OCI-LY1 (cell line): ENCODE measurements around the gene IFITM5.
A peak's percentile ranks its signal among the peaks of the same experiment; 100 is the strongest.

ENCODE experiments used
- H2AFZ ChIP-seq: fragments of 200-600 bp; sonication (generic), shearing (Covaris generic); 2 replicates; pipeline ENCODE4 v1.6.0; 2014; ENCODE audit warnings: antibody characterized with exemption, mild to moderate bottlenecking, low read length
- H3F3A ChIP-seq: fragments of 200-600 bp; sonication (generic), shearing (Covaris generic); 2 replicates; pipeline ENCODE4 v1.6.0; 2014; ENCODE audit warnings: mild to moderate bottlenecking, antibody characterized with exemption, low read length, moderate library complexity; ENCODE audit not compliant: insufficient read depth
- H3K27ac ChIP-seq: fragments of 200-600 bp; sonication (generic); 2 replicates; pipeline ENCODE4 v1.5.1; 2014; ENCODE audit warnings: low read length, mixed run types, mild to moderate bottlenecking, low read depth; ENCODE audit not compliant: poor library complexity, severe bottlenecking
- H3K27me3 ChIP-seq: fragments of 200-600 bp; sonication (generic); 2 replicates; pipeline ENCODE4 v1.6.0; 2014; ENCODE audit warnings: antibody characterized with exemption, mild to moderate bottlenecking, low read length, moderate library complexity; ENCODE audit not compliant: insufficient read depth
- H3K36me3 ChIP-seq: fragments of 200-600 bp; sonication (generic); 2 replicates; pipeline ENCODE4 v1.6.1; 2014; ENCODE audit warnings: mild to moderate bottlenecking, antibody characterized with exemption, low read length, moderate library complexity, mixed read lengths; ENCODE audit not compliant: insufficient read depth
- H3K4me1 ChIP-seq: fragments of 200-600 bp; sonication (generic); 2 replicates; pipeline ENCODE4 v1.5.1; 2014; ENCODE audit warnings: mild to moderate bottlenecking, low read length, moderate library complexity; ENCODE audit not compliant: insufficient read depth, severe bottlenecking
- H3K4me2 ChIP-seq: fragments of 200-600 bp; sonication (generic), shearing (Covaris generic); 2 replicates; pipeline ENCODE4 v1.6.1; 2014; ENCODE audit warnings: low read length
- H3K4me3 ChIP-seq: fragments of 200-600 bp; sonication (generic); 2 replicates; pipeline ENCODE4 v1.5.1; 2014; ENCODE audit warnings: low read length, low read depth, mild to moderate bottlenecking, mixed read lengths; ENCODE audit not compliant: poor library complexity, severe bottlenecking
- H3K79me2 ChIP-seq: fragments of 200-600 bp; shearing (Covaris generic); 2 replicates; pipeline ENCODE4 v1.6.1; 2016; ENCODE audit warnings: mixed run types, low read length, mixed read lengths; ENCODE audit not compliant: insufficient read depth
- H3K9ac ChIP-seq: fragments of 200-600 bp; sonication (generic), shearing (Covaris generic); 2 replicates; pipeline ENCODE4 v1.6.1; 2014; ENCODE audit warnings: mild to moderate bottlenecking, low read length, mixed read lengths
- H3K9me2 ChIP-seq: fragments of 200-600 bp; sonication (generic), shearing (Covaris generic); 2 replicates; pipeline ENCODE4 v1.6.1; 2014; ENCODE audit warnings: low read depth, mild to moderate bottlenecking, low read length, mixed read lengths
- H3K9me3 ChIP-seq: fragments of 200-600 bp; shearing (Covaris generic); 2 replicates; pipeline ENCODE4 v1.6.1; 2014; ENCODE audit warnings: low read length, mixed read lengths
- H4K20me1 ChIP-seq: fragments of 200-600 bp; sonication (generic), shearing (Covaris generic); 2 replicates; pipeline ENCODE4 v1.6.0; 2016; ENCODE audit warnings: mild to moderate bottlenecking, low read length; ENCODE audit not compliant: insufficient read depth
- EZH2 ChIP-seq: fragments of 200-600 bp; sonication (generic), shearing (Covaris generic); IDR thresholded peaks from 2 replicates; pipeline ENCODE4 v1.8.0; 2017; ENCODE audit warnings: borderline replicate concordance, mixed run types, mild to moderate bottlenecking, antibody characterized with exemption, low read length, moderate library complexity, mixed read lengths
- TF ChIP-seq, protein P1 (sequence below): fragments of 200-600 bp; sonication (generic), shearing (Covaris generic); IDR thresholded peaks from 2 replicates; pipeline ENCODE4 v1.5.1; 2017; ENCODE audit warnings: mild to moderate bottlenecking, antibody characterized with exemption, low read length, moderate library complexity, mixed read lengths

IFITM5 gene

DNA sequence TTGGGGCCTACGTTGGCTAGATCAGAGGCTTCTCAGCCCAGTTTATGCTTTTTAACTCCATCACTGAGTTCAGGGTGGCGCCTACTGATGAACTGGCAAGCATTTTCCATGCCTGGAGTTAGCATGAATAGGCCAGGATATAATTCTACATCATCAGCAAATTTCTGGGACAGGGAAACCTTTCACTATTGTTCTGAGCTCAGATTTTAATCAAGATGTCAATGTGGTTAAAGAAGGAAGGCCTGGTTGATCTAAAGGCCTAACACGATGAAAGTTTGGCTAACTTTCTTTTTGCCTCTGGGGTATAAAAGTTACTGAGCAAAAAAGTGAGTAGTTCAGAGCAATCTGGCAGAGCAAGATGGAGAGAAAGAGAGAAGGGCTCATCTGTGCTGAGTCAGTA is 43.0 kb upstream of the IFITM5 start:
- Histone ChIP-seq H3F3A (no peaks in the 10 kb centered on the region), H3K27me3 (0 out of 2 replicates have a peak, but pooled peaks cover 4% of the 10 kb centered on the region), H3K9me3 (no peaks in the 10 kb centered on the region), H3K4me2 (no peak overlapping the region), H3K79me2 (no peaks in the 10 kb centered on the region), H3K4me1 (peaks cover 20% of the 10 kb centered on the region), H3K36me3 (no peaks in the 10 kb centered on the region), H3K27ac (no peak overlapping the region), H3K9me2 (no peaks in the 10 kb centered on the region), H3K9ac (no peak overlapping the region), H3K4me3 (no peak overlapping the region), H4K20me1 (no peaks in the 10 kb centered on the region), H2AFZ (no peak overlapping the region)
- TF ChIP-seq EZH2, result no peak
- TF ChIP-seq, protein P1, sequence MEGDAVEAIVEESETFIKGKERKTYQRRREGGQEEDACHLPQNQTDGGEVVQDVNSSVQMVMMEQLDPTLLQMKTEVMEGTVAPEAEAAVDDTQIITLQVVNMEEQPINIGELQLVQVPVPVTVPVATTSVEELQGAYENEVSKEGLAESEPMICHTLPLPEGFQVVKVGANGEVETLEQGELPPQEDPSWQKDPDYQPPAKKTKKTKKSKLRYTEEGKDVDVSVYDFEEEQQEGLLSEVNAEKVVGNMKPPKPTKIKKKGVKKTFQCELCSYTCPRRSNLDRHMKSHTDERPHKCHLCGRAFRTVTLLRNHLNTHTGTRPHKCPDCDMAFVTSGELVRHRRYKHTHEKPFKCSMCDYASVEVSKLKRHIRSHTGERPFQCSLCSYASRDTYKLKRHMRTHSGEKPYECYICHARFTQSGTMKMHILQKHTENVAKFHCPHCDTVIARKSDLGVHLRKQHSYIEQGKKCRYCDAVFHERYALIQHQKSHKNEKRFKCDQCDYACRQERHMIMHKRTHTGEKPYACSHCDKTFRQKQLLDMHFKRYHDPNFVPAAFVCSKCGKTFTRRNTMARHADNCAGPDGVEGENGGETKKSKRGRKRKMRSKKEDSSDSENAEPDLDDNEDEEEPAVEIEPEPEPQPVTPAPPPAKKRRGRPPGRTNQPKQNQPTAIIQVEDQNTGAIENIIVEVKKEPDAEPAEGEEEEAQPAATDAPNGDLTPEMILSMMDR, result no peak

DNA sequence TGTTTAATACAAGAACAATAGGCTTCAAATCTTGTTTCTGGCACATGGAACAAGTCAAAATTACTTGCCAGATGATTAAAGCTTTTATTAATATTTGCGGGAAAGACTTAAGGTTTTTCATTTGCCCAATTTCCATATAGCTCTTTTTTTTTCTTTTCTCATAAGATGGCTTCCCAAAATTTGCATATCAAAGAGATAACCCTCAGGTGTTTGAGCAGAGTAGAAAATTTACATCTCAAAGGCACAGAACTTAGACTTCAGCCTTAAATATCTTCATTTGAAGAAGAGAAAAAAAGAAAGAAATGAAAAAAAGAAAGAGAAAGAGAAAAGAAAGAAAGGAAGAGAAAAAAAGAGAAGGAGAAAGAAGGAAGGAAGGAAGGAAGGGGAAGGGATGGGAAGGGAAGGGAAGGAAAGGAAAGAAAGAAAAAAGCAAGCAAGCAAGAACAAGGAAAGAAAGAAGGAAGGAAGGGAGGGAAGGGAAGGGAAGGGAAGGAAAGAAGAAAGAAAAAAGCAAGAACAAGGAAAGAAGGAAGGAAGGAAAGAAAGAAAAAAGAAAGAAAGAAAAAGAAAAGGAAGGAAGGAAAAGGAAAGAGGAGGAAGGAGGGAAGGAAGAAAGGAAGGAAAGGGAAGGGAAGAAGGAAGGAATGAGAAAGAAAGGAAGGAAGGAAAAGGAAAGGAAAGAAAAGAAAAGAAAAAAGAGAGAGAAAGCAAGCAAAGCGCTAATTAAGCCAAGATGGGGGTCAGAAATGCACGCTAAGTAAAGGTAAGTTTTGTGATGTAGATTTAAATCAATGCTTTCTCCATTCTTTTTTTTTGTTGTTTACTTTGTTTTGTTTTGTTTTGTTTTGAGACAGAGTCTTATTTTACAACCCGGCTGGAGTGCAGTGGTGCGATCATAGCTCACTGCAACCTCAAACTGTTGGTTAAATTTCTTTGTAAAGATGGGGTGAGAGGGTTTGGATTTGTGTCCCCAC is 41.5 kb upstream of the IFITM5 start:
- Histone ChIP-seq H3K4me3 (no peak overlapping the region), H3K9me2 (no peaks in the 10 kb centered on the region), H4K20me1 (no peaks in the 10 kb centered on the region), H3F3A (no peaks in the 10 kb centered on the region), H2AFZ (no peak overlapping the region), H3K27ac (peak overlapping the region; percentile 32), H3K79me2 (no peaks in the 10 kb centered on the region), H3K9ac (no peak overlapping the region), H3K36me3 (no peaks in the 10 kb centered on the region), H3K27me3 (0 out of 2 replicates have a peak, but pooled peaks cover 4% of the 10 kb centered on the region), H3K4me1 (peaks cover 31% of the 10 kb centered on the region), H3K4me2 (peak overlapping the region; percentile 10; the same call in 1 of the 2 replicates), H3K9me3 (no peaks in the 10 kb centered on the region)
- no peak for TF ChIP-seq EZH2
- TF ChIP-seq, protein P1, result no peak

DNA sequence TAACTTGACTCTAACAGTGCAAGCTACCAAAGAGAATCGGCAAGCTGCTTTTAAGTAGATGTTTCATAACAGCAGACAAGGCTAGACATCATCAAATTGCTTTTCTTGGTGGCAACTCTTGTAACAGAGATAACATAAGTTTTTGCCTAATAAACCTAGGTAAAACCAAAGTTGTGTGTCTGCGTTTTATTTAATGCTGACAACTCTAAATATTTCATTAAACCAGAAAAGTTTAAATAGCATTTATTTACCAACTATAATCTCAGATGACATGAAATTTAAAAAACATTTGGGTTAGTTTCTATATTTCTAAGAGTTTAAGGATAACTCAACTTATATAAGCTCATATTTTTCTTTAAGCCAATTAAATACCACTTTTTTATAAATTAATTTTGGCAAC is 40.6 kb upstream of the IFITM5 start:
- Histone ChIP-seq H3F3A (no peaks in the 10 kb centered on the region), H3K27me3 (no peaks in the 10 kb centered on the region), H3K79me2 (no peaks in the 10 kb centered on the region), H3K4me3 (no peak overlapping the region), H3K4me1 (peaks cover 31% of the 10 kb centered on the region), H3K4me2 (no peak overlapping the region), H3K9ac (no peak overlapping the region), H3K9me2 (no peaks in the 10 kb centered on the region), H3K9me3 (no peaks in the 10 kb centered on the region), H4K20me1 (no peaks in the 10 kb centered on the region), H2AFZ (no peak overlapping the region), H3K27ac (no peak overlapping the region), H3K36me3 (no peaks in the 10 kb centered on the region)
- TF ChIP-seq, protein P1, result no peak
- no peak for TF ChIP-seq EZH2
